HEK293T (cell line): Measurements from ENCODE around the gene FJX1.

ENCODE experiments used
- BHLHE40 ChIP-seq: fragments of 450-650 bp; IDR thresholded peaks from 2 replicates; pipeline ENCODE4 v1.6.1; 2016; ENCODE audit warnings: mild to moderate bottlenecking, moderate library complexity, borderline replicate concordance
- FOXA1 ChIP-seq: fragments of 450-650 bp; IDR thresholded peaks from 2 replicates; pipeline ENCODE4 v1.6.1; 2016; ENCODE audit warnings: mild to moderate bottlenecking
- FOXM1 ChIP-seq: fragments of 450-650 bp; IDR thresholded peaks from 2 replicates; pipeline ENCODE4 v1.6.1; 2017; ENCODE audit warnings: mild to moderate bottlenecking, borderline replicate concordance
- HDGF ChIP-seq: fragments of 450-650 bp; IDR thresholded peaks from 2 replicates; pipeline ENCODE4 v1.6.1; 2017; ENCODE audit warnings: antibody characterized with exemption, borderline replicate concordance
- NFRKB ChIP-seq: fragments of 450-650 bp; IDR thresholded peaks from 2 replicates; pipeline ENCODE4 v1.6.1; 2016; ENCODE audit warnings: mild to moderate bottlenecking, moderate library complexity
- SP1 ChIP-seq: fragments of 450-650 bp; IDR thresholded peaks from 2 replicates; pipeline ENCODE4 v1.6.1; 2017
- SUZ12 ChIP-seq: fragments of 450-650 bp; IDR thresholded peaks from 2 replicates; pipeline ENCODE4 v1.6.1; 2016; ENCODE audit warnings: mild to moderate bottlenecking
- TARDBP ChIP-seq: fragments of 450-650 bp; IDR thresholded peaks from 2 replicates; pipeline ENCODE4 v1.6.1; 2016

GRCh38 chr11:35651263-35651662 is 33.0 kb downstream of the FJX1 start:
- TF ChIP-seq SP1 (no peak), FOXM1 (no peak), NFRKB (no peak), BHLHE40 (no peak), TARDBP (no peak), HDGF (no peak), SUZ12 (no peak), FOXA1 (no peak)
